HG02884 (cell line): Measurements from ENCODE around the gene MAPT.
"Not testable (repeated sequence)": the region's sequence is repeated elsewhere in the genome, so short reads cannot be mapped to it uniquely, and the experiment has no call there.

Experiments used
- ATAC-seq: cut with Tn5 transposase; IDR thresholded peaks from one replicate; pipeline ENCODE4 v1.9.1; 2021; ENCODE audit warnings: mild to moderate bottlenecking, moderate library complexity; ENCODE audit not compliant: unreplicated experiment

Gene MAPT

GRCh38 chr17:45923511-45924268 lies 29.3 kb downstream of the MAPT start:
- no peak for ATAC-seq

- ATAC-seq = no peak
These were observed 30.0 kb downstream of the MAPT start for GRCh38 chr17:45924332-45924820.

GRCh38 chr17:45925311-45925710 lies 31.0 kb downstream of the MAPT start:
- ATAC-seq = no peak

DNA sequence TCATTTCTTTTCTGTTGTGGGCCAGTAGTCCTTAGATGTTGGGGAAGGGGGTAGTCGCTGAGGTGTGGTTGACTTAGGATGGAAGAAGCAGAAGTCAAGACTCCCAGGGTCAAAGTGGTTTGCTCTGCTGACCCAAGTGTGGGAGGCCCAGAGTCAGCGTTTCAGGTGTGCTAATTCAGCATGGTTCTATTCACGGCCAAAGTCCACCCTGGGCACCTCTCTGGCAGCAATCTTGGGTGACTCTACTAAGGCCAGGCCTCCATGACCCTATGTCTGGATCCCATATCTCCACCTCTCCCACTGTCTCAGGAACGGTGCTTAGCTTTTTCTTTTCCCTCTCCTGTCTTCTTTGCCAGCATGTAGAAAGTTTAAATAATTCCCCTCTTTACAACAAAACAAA lies 32.9 kb downstream of the MAPT start:
- ATAC-seq = no peak

DNA sequence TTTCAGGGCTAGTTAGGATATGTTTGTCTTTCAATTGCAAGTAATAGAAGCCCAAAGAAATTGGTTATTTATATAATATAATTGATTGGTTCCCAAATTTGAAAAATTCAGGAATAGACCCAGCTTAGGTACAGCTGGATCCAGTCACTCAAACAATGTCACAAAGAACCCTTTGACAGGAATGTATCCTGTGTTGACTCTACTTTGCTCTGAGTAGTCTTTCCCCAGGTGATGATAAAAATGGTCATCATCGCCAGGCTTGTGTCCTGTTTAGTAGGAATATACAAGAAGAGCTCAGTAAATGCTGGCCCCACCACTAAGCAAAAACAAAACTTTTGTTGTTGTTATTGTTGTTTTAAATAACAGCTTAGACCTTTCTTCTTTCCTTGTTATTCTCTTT lies 35.0 kb downstream of the MAPT start:
- no peak for ATAC-seq

- no peak for ATAC-seq
These were observed 36.1 kb downstream of the MAPT start for GRCh38 chr17:45930420-45930951.

- ATAC-seq = no peak
These were observed 37.3 kb downstream of the MAPT start for GRCh38 chr17:45931677-45932076.

DNA sequence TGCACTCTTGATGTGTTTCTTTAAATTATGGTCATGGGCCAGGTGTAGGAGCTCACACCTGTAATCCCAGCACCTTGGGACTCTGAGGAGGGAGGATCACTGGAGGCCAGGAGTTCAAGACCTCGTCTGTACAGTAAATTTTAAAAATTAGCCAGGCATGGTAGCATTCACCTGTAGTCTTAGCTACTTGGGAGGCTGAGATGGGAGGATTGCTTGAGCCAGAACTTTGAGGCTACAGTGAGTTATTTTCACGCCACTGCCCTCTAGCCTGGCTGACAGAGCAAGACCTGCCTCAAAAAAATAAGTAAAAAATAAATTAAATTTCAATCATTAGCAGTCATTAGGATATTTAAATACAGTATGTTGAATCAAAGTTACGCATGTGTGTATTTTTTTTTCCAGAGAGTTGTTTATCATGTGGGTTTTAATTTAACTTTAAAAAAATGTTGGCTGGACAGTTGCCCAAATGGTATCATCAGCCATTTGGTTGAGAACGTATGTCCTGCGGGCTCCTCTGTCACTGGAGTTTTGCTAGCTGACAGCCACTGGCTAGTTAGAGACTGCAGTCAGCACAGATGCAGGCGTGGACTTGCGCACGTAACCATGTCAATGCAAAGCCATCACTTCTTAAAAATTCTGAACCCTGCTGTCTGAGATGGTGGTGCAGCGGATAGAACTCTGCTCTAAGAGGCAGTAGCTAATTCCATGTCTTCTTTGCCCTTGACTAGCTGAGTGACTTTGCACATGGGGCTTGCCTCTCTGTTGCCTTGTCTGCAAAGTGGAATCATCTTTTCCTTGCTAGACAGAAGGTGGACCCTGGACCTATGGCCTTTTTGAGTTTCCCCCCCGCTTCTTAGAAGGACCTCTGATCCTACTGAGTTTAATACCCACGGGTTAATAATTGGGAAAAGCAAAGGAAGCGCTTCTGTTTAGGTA lies 40.0 kb downstream of the MAPT start:
- no peak for ATAC-seq

GRCh38 chr17:45935197-45935709 lies 40.9 kb downstream of the MAPT start:
- no peak for ATAC-seq

DNA sequence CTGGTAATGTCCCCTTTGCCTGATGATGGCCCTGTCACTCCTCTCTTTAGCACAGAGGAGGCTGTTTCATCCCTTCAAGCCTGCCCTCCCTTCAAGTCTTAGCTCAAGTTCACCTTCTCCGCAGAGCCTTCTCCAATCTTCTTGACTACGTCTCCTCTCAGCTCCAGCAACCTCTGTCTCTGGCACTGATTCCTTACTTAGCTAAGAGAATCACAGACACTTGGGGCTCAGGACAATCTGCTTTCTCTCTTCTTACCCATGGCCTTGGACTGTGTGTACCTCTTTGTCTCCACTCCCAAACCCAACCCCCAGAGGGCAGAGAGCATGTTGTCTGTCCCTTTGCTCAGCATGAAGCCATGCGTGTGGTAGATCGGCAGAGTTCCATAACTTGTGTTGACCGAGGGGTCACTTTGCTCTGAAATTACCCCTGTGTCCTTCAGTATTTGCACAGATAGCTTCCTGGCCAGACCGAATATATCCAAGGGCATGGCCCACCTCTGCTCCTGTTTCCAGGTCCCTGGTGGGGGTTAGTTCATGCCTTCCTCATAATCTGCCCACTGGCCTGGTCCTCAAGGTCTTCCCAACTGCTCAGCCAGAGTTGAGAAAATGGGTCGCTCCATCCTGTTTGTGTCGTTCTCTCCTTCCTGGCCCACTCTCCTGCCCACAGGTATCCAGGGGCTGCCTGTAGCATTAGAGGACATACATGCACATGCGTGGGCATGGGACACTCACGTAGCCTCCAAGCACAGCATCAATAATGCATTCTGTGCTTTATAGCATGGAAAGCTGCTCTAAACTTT lies 41.6 kb downstream of the MAPT start:
- no peak for ATAC-seq

GRCh38 chr17:45936610-45937009 lies 42.3 kb downstream of the MAPT start:
- no peak for ATAC-seq

- ATAC-seq = not testable (repeated sequence)
These were observed 42.8 kb downstream of the MAPT start for GRCh38 chr17:45937186-45937585.

DNA sequence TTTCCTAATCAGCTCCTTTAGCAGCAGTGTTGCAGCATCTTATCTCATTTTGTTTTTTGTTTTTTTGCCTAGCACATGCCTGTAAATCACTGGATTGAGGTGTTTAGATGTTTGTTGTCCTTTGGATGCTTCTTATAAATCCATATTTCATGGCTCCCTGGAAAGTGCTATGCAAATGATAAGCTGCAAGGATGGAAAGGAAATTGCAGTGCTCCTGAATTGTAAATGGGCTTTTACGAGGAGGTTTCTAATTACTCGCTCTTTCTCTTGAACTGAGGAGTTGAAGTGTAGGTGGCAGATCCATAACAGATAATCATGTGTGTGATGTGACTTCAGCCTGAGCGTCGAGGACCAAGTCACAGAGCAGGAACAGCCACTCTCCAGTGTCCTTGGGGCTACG lies 45.0 kb downstream of the MAPT start:
- ATAC-seq = no peak

DNA sequence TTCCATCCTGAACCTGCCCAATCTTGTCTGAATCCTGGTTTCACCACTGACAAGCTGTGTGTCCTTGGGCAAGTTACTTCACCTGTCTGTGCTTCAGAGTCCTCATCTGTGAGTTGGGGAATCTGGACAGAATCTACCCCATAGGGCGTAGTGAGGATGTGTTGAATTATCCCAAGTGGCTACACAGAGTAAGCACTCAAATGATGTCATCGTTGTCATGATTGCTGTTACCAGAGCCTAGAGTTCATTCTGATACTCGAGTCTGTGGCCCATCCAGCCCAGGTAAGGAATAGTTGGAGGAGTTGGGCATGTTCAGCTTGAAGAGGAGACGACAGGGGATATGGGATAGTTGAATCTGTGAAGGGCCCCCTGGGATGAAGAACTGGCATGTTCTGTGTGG lies 45.9 kb downstream of the MAPT start:
- ATAC-seq = no peak

DNA sequence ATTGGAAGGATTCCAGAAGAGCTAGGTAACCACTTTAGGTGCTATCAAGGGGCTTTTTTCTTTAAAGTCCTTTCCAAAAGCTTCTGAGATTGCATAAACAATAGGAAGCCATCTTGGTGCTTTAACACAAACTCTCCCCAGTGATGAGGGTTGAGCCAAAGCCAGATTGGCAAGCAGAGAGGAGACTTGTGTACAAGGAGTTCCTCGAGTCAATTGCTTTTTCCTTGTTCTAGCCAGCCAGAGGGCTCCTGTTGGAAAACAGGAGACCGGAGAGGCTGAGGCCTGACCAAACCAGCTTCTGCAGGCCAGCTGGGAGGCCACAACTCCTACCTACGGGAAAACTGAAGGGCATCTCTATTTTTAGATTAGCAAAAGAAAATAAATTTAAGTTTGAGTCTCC lies 46.5 kb downstream of the MAPT start:
- ATAC-seq = no peak

- ATAC-seq = no peak
These were observed 47.0 kb downstream of the MAPT start for GRCh38 chr17:45941395-45941794.

GRCh38 chr17:45942284-45942683 lies 47.9 kb downstream of the MAPT start:
- no peak for ATAC-seq

- ATAC-seq = no peak
These were observed 52.5 kb downstream of the MAPT start for GRCh38 chr17:45946841-45947256.

DNA sequence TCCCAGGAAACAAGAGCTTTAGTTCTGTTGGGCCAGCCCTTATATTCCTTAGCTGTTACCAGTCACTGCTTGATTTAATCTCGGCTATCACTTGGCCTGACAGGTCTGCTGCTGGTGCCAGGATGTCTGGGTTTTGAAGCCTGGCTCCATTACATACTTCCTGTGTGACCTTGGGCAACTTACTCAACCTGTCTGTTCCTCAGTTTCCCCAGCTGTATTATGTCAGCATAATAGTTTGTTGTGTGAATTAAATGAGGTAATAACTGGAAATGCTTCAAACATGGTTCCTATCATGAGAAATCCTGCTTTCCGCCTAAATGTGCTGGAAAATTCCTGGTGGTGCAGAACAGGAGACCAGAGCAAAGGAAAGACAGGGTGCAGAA lies 54.1 kb downstream of the MAPT start:
- ATAC-seq = no peak

GRCh38 chr17:45948881-45949624 lies 54.7 kb downstream of the MAPT start:
- ATAC-seq = no peak
